K562 (cell line): Measurements from ENCODE around the gene SVEP1. TPM values are rescaled to one million over a fixed set of nuclear protein-coding genes. Genes with fewer than 3 reads are reported as not detected.
A peak's percentile ranks its signal among the peaks of the same experiment; 100 is the strongest.

Source experiments
- CXXC5 ChIP-seq: fragments of 250-450 bp; sonication (Bioruptor Pico); IDR thresholded peaks from 2 replicates; pipeline ENCODE4 v1.8.0; 2022; ENCODE audit warnings: inconsistent platforms, mild to moderate bottlenecking, moderate library complexity
- EHMT2 ChIP-seq: fragments of 450-650 bp; IDR thresholded peaks from 2 replicates; pipeline ENCODE4 v1.6.1; 2018; ENCODE audit warnings: antibody characterized with exemption
- ETS2 ChIP-seq: IDR thresholded peaks from 2 replicates; pipeline ENCODE4 v1.6.1; 2016; ENCODE audit warnings: borderline replicate concordance, missing genetic modification characterization, mild to moderate bottlenecking, moderate library complexity, missing compliant biosample characterization; ENCODE audit not compliant: poor library complexity, severe bottlenecking
- FOXA1 ChIP-seq: fragments of 450-650 bp; IDR thresholded peaks from 2 replicates; pipeline ENCODE4 v1.6.1; 2016; ENCODE audit warnings: mild to moderate bottlenecking, borderline replicate concordance
- HDAC6 ChIP-seq: IDR thresholded peaks from 2 replicates; pipeline ENCODE4 v1.6.1; 2012; ENCODE audit warnings: low read depth, mild to moderate bottlenecking, control low read depth, inconsistent platforms, low read length, moderate library complexity
- KAT8 ChIP-seq: fragments of 450-650 bp; IDR thresholded peaks from 2 replicates; pipeline ENCODE4 v1.6.1; 2016; ENCODE audit warnings: low read depth, mild to moderate bottlenecking
- LEF1 ChIP-seq: fragments of 450-650 bp; IDR thresholded peaks from 2 replicates; pipeline ENCODE4 v1.6.1; 2016; ENCODE audit warnings: mild to moderate bottlenecking
- MECOM ChIP-seq: fragments of 250-450 bp; sonication (Bioruptor Pico); IDR thresholded peaks from 2 replicates; pipeline ENCODE4 v1.8.0; 2022; ENCODE audit warnings: inconsistent platforms
- NBN ChIP-seq: fragments of 450-650 bp; IDR thresholded peaks from 2 replicates; pipeline ENCODE4 v1.6.1; 2016; ENCODE audit warnings: low read depth, mild to moderate bottlenecking
- NCOA2 ChIP-seq, 2 experiments: fragments of 450-650 bp; IDR thresholded peaks; 2 replicates each; pipeline ENCODE4 v1.6.1; 2018; ENCODE audit warnings: mild to moderate bottlenecking in 2 of 2, moderate library complexity in 1 of 2; ENCODE audit not compliant: partially characterized antibody in 2 of 2
- NEUROD1 ChIP-seq: fragments of 150-350 bp; IDR thresholded peaks from 2 replicates; pipeline ENCODE4 v1.6.1; 2014; ENCODE audit warnings: borderline replicate concordance, low read length, low read depth; ENCODE audit not compliant: partially characterized antibody
- RBM14 ChIP-seq: fragments of 200-400 bp; formaldehyde crosslinking; IDR thresholded peaks from 2 replicates; pipeline ENCODE4 v1.6.1; 2018; ENCODE audit warnings: low read depth, mild to moderate bottlenecking, low read length, moderate library complexity, borderline replicate concordance; ENCODE audit not compliant: insufficient read depth
- RNF2 ChIP-seq: sonication (generic); IDR thresholded peaks from 2 replicates; pipeline ENCODE4 v1.6.1; 2016
- SRSF7 ChIP-seq: fragments of 200-400 bp; formaldehyde crosslinking; optimal IDR thresholded peaks from 2 replicates; pipeline ENCODE3; 2017; ENCODE audit warnings: mild to moderate bottlenecking, low read depth, low read length
- TAF9B ChIP-seq: fragments of 450-650 bp; IDR thresholded peaks from 2 replicates; pipeline ENCODE4 v1.6.1; 2018; ENCODE audit warnings: mild to moderate bottlenecking; ENCODE audit not compliant: partially characterized antibody
- TFE3 ChIP-seq: fragments of 450-650 bp; formaldehyde crosslinking; IDR thresholded peaks from 2 replicates; pipeline ENCODE4 v1.4.0; 2020; ENCODE audit warnings: mild to moderate bottlenecking, mixed read lengths
- TGIF2 ChIP-seq: sonication (generic); formaldehyde crosslinking; IDR thresholded peaks from 2 replicates; pipeline ENCODE4 v1.8.1; 2022; ENCODE audit warnings: mild to moderate bottlenecking, missing genetic modification reagents, moderate library complexity
- UBTF ChIP-seq, 2 experiments: IDR thresholded peaks; 2 replicates each; pipeline ENCODE4 v1.6.1; 2012; ENCODE audit warnings: improper control_type of control experiment in 2 of 2, low read depth in 2 of 2, low read length in 2 of 2, borderline replicate concordance in 1 of 2
- ZNF134 ChIP-seq: fragments of 250-450 bp; sonication (Bioruptor Pico); conservative IDR thresholded peaks from 2 replicates; pipeline ENCODE4 v1.4.0; 2020
- ZNF668 ChIP-seq: fragments of 250-450 bp; sonication (Bioruptor Pico); IDR thresholded peaks from 2 replicates; pipeline ENCODE4 v1.8.0; 2022; ENCODE audit warnings: mild to moderate bottlenecking, inconsistent platforms
- polyA plus RNA-seq, 8 experiments: library from polyadenylated mRNA; depleted of rRNA in 4 of 8; stranded (reverse) in 5 of 8; unstranded in 3 of 8; fragments of >200 nt; fragmentation: Nextera tagmentation in 2 of 8; fragmentation: Illumina TruSeq in 1 of 8; extraction: Ambion mirVana in 2 of 8; extraction: Trizol in 1 of 8; gene quantifications; 2 replicates each; pipeline versions ENCODE4 v1.2.1 to v1.2.3, GENCODE V29; 2011 to 2014; ENCODE audit warnings: inconsistent platforms in 1 of 8, missing spikeins in 1 of 8
- total RNA-seq, 7 experiments: library from RNA; depleted of rRNA in 6 of 7; stranded (reverse); fragments of >200 nt in 6 of 7; fragmentation: Illumina TruSeq in 2 of 7; extraction: Trizol in 2 of 7; gene quantifications; 2 replicates each; pipeline versions ENCODE4 v1.2.1 to v1.2.3, GENCODE V29; 2011 to 2021; ENCODE audit warnings: low replicate concordance in 1 of 7
- TF ChIP-seq, protein P1 (sequence below): fragments of 450-650 bp; IDR thresholded peaks from 2 replicates; pipeline ENCODE4 v1.6.1; 2014; ENCODE audit warnings: low read depth, mild to moderate bottlenecking, moderate library complexity, borderline replicate concordance
- TF ChIP-seq, protein P2 (sequence below): fragments of 250-450 bp; sonication (Bioruptor Pico); IDR thresholded peaks from 2 replicates; pipeline ENCODE4 v1.9.0; 2021; ENCODE audit warnings: mild to moderate bottlenecking, inconsistent platforms

The SVEP1 gene
- total and polyA plus RNA-seq, 9 of the 15 experiments (the other 6 are each of a cell fraction or from before 2014, with no cell fraction given): 0.20 to 0.84 (median 0.43) TPM

DNA sequence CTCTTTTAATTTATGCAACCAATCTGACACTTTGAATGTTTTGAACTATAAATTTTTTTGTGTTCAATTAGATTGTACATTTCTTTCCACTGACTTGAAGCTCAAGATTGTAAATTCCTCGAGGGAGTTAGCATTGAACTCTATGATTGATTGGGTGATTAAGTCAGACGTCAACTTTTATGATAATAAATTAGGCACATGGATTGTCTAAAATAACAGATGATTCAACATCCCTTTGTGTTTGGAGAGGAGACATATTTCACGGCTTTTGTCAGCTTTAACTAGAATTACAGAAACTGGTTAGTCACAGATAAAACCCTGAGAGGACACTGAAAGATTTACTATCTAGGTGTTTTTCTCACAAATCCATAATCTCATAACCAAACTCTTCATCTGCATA, 209.2 kb downstream of the SVEP1 start (continued):
- TF ChIP-seq, protein P1, sequence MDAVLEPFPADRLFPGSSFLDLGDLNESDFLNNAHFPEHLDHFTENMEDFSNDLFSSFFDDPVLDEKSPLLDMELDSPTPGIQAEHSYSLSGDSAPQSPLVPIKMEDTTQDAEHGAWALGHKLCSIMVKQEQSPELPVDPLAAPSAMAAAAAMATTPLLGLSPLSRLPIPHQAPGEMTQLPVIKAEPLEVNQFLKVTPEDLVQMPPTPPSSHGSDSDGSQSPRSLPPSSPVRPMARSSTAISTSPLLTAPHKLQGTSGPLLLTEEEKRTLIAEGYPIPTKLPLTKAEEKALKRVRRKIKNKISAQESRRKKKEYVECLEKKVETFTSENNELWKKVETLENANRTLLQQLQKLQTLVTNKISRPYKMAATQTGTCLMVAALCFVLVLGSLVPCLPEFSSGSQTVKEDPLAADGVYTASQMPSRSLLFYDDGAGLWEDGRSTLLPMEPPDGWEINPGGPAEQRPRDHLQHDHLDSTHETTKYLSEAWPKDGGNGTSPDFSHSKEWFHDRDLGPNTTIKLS: no peak
- TF ChIP-seq ZNF134 (CRISPR knock-in tag) (no peak), NCOA2 (IDR thresholded peaks at IDR 0.05; ENCODE audit: partially characterized antibody in 2 of 2) (peak in 1 of 2 experiments; percentile 66), NBN (no peak), SRSF7 (no peak), LEF1 (peak; percentile 42; the same call in 1 of the 2 replicates), UBTF (IDR thresholded peaks at IDR 0.05; ENCODE audit: borderline replicate concordance in 1 of 2, low read depth in 2 of 2, low read length in 2 of 2) (no peak), HDAC6 (no peak), CXXC5 (CRISPR knock-in tag) (no peak), RBM14 (no peak), KAT8 (no peak), TFE3 (CRISPR knock-in tag) (no peak), NEUROD1 (no peak), ETS2 (tag) (no peak), RNF2 (no peak), TGIF2 (CRISPR knock-in tag) (no peak), FOXA1 (no peak), MECOM (peak; percentile 79; the same call in 1 of the 2 replicates), EHMT2 (no peak), TAF9B (peak; percentile 21), ZNF668 (CRISPR knock-in tag) (no peak)
- TF ChIP-seq, protein P2, sequence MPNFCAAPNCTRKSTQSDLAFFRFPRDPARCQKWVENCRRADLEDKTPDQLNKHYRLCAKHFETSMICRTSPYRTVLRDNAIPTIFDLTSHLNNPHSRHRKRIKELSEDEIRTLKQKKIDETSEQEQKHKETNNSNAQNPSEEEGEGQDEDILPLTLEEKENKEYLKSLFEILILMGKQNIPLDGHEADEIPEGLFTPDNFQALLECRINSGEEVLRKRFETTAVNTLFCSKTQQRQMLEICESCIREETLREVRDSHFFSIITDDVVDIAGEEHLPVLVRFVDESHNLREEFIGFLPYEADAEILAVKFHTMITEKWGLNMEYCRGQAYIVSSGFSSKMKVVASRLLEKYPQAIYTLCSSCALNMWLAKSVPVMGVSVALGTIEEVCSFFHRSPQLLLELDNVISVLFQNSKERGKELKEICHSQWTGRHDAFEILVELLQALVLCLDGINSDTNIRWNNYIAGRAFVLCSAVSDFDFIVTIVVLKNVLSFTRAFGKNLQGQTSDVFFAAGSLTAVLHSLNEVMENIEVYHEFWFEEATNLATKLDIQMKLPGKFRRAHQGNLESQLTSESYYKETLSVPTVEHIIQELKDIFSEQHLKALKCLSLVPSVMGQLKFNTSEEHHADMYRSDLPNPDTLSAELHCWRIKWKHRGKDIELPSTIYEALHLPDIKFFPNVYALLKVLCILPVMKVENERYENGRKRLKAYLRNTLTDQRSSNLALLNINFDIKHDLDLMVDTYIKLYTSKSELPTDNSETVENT: no peak
